DOHH2 (cell line): ENCODE results near the gene MGMT.

Experiments
- H3F3A ChIP-seq: fragments of 200-600 bp; sonication (generic), shearing (Covaris generic); 2 replicates; pipeline ENCODE4 v1.6.0; 2016; ENCODE audit warnings: antibody characterized with exemption, mild to moderate bottlenecking; ENCODE audit not compliant: control insufficient read depth, insufficient read depth
- H3K27ac ChIP-seq: fragments of 200-600 bp; sonication (generic); 2 replicates; pipeline ENCODE4 v1.5.1; 2014; ENCODE audit warnings: low read depth, mild to moderate bottlenecking, low read length, moderate library complexity
- H3K27me3 ChIP-seq: fragments of 200-600 bp; sonication (generic); 2 replicates; pipeline ENCODE4 v1.6.1; 2014; ENCODE audit warnings: mild to moderate bottlenecking, low read length, mixed read lengths; ENCODE audit not compliant: control insufficient read depth
- H3K36me3 ChIP-seq: fragments of 200-600 bp; sonication (generic); 2 replicates; pipeline ENCODE4 v1.6.1; 2014; ENCODE audit warnings: mild to moderate bottlenecking, low read length, moderate library complexity, mixed read lengths; ENCODE audit not compliant: control insufficient read depth
- H3K4me1 ChIP-seq: fragments of 200-600 bp; sonication (generic); 2 replicates; pipeline ENCODE4 v1.6.1; 2014; ENCODE audit warnings: mild to moderate bottlenecking, low read length, mixed read lengths; ENCODE audit not compliant: control insufficient read depth
- H3K4me2 ChIP-seq: fragments of 200-600 bp; sonication (generic); 2 replicates; pipeline ENCODE4 v1.6.0; 2014; ENCODE audit warnings: mild to moderate bottlenecking, low read length, moderate library complexity
- H3K4me3 ChIP-seq: fragments of 200-600 bp; sonication (generic); 2 replicates; pipeline ENCODE4 v1.5.1; 2014; ENCODE audit warnings: mild to moderate bottlenecking, low read length, mixed read lengths
- H3K79me2 ChIP-seq: fragments of 200-600 bp; sonication (generic); 2 replicates; pipeline ENCODE4 v1.6.1; 2014; ENCODE audit warnings: mild to moderate bottlenecking, low read length, mixed read lengths; ENCODE audit not compliant: control insufficient read depth
- H3K9me2 ChIP-seq: fragments of 200-600 bp; sonication (generic); replicated peaks from 2 replicates; pipeline ENCODE4 v1.6.1; 2014; ENCODE audit warnings: mild to moderate bottlenecking, low read length, mixed read lengths; ENCODE audit not compliant: control insufficient read depth
- H3K9me3 ChIP-seq: fragments of 200-600 bp; sonication (generic); 2 replicates; pipeline ENCODE4 v1.6.1; 2014; ENCODE audit warnings: antibody characterized with exemption, low read length, mixed read lengths; ENCODE audit not compliant: control insufficient read depth, insufficient read depth
- H4K20me1 ChIP-seq: fragments of 200-600 bp; sonication (generic); 2 replicates; pipeline ENCODE4 v1.6.0; 2014; ENCODE audit warnings: low read depth, mild to moderate bottlenecking, antibody characterized with exemption, low read length, moderate library complexity; ENCODE audit not compliant: control insufficient read depth, insufficient read depth
- EZH2phosphoT487 ChIP-seq: fragments of 200-600 bp; sonication (generic); IDR thresholded peaks from 2 replicates; pipeline ENCODE4 v1.6.1; 2017; ENCODE audit warnings: borderline replicate concordance, mild to moderate bottlenecking, antibody characterized with exemption, low read length, moderate library complexity, mixed read lengths
- TF ChIP-seq, protein P1 (sequence below): fragments of 200-600 bp; sonication (generic); IDR thresholded peaks from one replicate; pipeline ENCODE4 v1.5.1; 2014; ENCODE audit warnings: antibody characterized with exemption, mild to moderate bottlenecking, low read depth, low read length; ENCODE audit not compliant: poor library complexity, severe bottlenecking

Gene MGMT

DNA sequence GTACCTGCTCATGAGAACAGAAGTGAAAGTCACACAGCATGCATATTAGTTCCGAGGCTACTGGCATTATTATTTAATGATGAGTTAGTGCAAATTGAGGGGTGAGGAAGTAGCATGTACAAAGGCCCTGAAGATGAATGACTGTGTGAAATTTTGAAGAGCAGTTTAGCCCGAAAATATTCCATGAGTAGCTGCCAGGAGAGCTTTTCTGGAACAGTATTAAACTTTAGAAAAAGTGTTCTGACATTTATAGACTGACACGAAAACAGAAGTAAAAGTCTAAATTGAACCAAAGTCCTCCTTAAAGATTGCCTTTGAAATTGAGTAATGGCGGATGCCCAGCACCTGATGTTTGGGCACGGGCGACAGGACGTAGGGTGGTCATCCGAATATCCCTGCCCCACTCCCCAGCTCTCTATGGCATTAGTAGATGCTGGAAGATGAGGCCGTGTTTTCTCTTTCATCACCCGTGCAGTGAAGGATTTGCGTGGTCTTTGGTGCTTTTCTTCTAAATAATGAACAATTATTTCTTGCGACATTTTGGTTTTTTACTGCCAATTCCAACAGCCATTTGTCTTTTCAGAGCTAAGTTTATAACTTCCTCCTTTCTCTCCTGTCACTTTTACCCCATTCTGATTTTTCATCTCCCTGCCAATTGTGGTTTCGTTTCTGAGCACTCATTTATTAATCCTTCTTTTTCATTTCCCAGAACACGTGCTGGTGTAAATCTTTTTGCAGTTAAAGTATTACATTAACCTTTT lies 192.6 kb downstream of the MGMT start:
- H3K4me3 ChIP-seq: no peak overlapping the region
- H3K9me2 ChIP-seq: no peaks in the 10 kb centered on the region
- H3K27ac ChIP-seq: no peak overlapping the region
- no peaks in the 10 kb centered on the region for H3F3A ChIP-seq
- no peaks in the 10 kb centered on the region for H3K27me3 ChIP-seq
- H3K4me1 ChIP-seq: no peaks in the 10 kb centered on the region
- TF ChIP-seq, protein P1, sequence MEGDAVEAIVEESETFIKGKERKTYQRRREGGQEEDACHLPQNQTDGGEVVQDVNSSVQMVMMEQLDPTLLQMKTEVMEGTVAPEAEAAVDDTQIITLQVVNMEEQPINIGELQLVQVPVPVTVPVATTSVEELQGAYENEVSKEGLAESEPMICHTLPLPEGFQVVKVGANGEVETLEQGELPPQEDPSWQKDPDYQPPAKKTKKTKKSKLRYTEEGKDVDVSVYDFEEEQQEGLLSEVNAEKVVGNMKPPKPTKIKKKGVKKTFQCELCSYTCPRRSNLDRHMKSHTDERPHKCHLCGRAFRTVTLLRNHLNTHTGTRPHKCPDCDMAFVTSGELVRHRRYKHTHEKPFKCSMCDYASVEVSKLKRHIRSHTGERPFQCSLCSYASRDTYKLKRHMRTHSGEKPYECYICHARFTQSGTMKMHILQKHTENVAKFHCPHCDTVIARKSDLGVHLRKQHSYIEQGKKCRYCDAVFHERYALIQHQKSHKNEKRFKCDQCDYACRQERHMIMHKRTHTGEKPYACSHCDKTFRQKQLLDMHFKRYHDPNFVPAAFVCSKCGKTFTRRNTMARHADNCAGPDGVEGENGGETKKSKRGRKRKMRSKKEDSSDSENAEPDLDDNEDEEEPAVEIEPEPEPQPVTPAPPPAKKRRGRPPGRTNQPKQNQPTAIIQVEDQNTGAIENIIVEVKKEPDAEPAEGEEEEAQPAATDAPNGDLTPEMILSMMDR: no peak
- no peak for TF ChIP-seq EZH2phosphoT487
- H3K4me2 ChIP-seq: no peak overlapping the region
- no peaks in the 10 kb centered on the region for H3K79me2 ChIP-seq
- H4K20me1 ChIP-seq: no peaks in the 10 kb centered on the region
- no peaks in the 10 kb centered on the region for H3K36me3 ChIP-seq
- no peaks in the 10 kb centered on the region for H3K9me3 ChIP-seq

DNA sequence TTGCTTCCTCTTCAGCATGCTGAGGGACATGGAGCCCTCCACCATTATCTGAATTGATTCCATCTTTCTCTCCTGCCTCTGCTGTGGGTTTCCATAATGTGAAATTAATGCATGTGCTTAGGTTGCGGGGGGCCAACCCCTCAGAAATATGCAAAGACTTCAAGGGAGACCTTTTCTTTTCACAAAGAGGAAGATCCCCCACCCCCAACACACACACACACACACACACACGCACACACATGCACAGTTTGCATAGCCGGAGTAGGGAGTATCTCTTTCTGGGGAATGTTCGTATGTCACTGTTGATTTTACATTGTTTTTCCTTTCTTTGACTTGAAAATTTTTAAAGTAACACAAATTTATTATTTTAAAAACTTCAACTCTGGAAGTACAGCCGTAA lies 193.5 kb downstream of the MGMT start:
- H3K36me3 ChIP-seq: no peaks in the 10 kb centered on the region
- H3K4me3 ChIP-seq: no peak overlapping the region
- TF ChIP-seq, protein P1: no peak
- no peak for TF ChIP-seq EZH2phosphoT487
- no peaks in the 10 kb centered on the region for H3F3A ChIP-seq
- no peaks in the 10 kb centered on the region for H4K20me1 ChIP-seq
- H3K27me3 ChIP-seq: no peaks in the 10 kb centered on the region
- no peaks in the 10 kb centered on the region for H3K4me1 ChIP-seq
- no peak overlapping the region for H3K4me2 ChIP-seq
- H3K79me2 ChIP-seq: no peaks in the 10 kb centered on the region
- H3K27ac ChIP-seq: no peak overlapping the region
- no peaks in the 10 kb centered on the region for H3K9me3 ChIP-seq
- H3K9me2 ChIP-seq: no peaks in the 10 kb centered on the region

DNA sequence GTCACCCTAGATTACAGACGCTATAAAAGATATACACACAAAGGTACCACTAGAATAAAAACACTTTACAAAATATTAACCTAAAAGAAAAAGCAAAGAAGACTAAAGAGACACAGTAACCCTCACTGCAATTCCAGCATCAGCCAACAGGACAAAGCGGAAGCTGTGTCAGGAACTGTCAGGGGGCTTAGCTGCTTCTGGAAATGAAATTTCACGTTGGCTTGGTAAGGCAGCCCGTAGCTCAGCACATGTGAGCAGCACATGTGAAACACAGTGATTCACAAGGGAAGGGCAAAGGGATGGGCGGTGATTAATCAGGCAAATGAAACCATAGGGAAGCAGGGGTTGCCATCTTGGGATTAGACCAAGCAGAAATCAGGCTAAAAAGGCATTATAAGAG lies 195.4 kb downstream of the MGMT start:
- no peaks in the 10 kb centered on the region for H4K20me1 ChIP-seq
- TF ChIP-seq, protein P1: no peak
- TF ChIP-seq EZH2phosphoT487: no peak

More for the DNA sequence above, 195.4 kb downstream of the MGMT start:
- Histone ChIP-seq H3K4me1 (no peaks in the 10 kb centered on the region), H3K36me3 (no peaks in the 10 kb centered on the region), H3F3A (no peaks in the 10 kb centered on the region), H3K79me2 (no peaks in the 10 kb centered on the region), H3K4me2 (no peak overlapping the region), H3K9me3 (no peaks in the 10 kb centered on the region), H3K4me3 (no peak overlapping the region), H3K27me3 (no peaks in the 10 kb centered on the region), H3K9me2 (no peaks in the 10 kb centered on the region), H3K27ac (no peak overlapping the region)
